Hematopoietic multipotent progenitor cell treated with erythropoietin and hydrocortisone succinate and interleukin-3 and kit ligand, for 4 days (in vitro differentiated cells): ENCODE results near the gene YAP1.

ENCODE experiments used
- DNase-seq: peaks from one replicate; pipeline ENCODE4 v3.0.0-alpha.2; 2015

YAP1 gene

DNA sequence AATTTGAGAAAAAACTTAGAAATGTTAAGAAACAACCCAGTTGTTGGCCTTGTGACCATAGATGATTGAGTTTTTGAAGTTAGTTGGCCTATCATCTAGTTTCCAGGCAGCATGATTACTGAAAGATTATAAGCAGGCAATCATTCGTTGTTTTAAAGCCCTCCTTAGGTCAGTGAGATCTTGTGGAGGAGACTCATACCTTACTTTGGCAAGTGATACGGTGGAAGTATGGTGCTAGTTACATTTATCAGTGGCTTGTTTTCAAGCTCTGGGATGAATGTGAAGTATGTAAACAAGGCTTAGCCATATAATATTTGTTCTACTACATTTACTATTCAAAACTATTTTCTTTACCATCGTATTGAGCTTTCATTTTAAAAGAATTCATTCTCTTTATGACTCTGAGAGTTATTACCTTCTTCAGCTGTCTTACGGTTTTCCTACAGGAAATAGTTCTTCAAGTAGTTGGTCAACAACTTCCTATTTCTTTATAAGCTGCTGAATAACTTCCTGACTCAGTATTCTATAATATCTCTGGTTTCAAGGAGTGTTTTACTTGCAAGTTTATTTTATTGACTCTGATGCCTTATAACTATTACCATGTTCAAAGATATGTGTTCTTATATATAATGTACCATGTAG, 7.3 kb downstream of the YAP1 start:
- DNase-seq: peak; percentile 3

DNA sequence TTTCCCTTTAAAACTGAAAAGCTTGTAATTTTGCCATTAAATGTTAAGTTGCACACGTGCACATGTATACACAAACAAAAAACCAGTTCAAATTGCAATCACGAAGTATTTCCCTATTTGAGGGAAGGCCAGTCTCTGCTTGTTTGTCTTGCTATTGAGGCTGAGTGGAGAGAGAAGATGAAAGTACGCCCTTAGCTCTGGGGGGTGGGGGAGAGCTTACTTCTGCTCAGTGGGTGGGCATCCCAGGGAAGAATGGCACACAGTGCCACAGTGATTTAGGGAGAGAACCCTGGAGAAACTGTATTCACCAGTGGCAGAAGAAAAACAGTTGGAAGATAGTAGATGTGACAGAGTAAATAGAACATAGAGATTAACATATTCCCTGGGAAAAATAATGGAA, 8.7 kb downstream of the YAP1 start:
- DNase-seq: no peak

- DNase-seq: no peak
Observed at GRCh38 chr11:102119997-102120396, 9.8 kb downstream of the YAP1 start.

DNA sequence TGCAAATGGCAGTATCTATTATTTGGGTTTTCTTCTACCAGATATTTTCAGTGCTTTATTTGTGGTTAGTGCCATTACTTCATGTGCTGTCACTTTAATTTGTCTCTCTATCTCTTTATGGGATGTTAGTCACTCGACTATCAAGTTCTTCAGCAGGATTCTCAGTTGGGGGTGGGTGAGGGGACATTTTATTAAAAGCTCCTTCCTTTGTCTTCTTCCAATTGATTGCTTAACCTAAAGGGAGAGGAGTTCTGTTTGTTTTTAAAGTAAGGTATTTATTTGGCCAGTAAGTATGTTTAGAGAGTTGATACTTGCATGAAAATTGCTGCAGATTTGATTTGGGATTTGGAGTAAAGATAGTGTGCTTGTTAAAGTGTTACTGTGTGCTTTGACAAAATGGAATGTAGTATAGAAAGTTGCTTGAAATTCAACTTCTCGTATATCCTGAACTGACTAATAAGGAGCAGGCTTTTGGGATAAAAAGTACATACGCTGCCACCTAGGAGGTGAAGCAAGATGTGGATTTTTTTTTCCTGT, 10.3 kb downstream of the YAP1 start:
- no peak for DNase-seq

- DNase-seq: no peak
Observed at GRCh38 chr11:102121329-102121728, 11.1 kb downstream of the YAP1 start.

DNA sequence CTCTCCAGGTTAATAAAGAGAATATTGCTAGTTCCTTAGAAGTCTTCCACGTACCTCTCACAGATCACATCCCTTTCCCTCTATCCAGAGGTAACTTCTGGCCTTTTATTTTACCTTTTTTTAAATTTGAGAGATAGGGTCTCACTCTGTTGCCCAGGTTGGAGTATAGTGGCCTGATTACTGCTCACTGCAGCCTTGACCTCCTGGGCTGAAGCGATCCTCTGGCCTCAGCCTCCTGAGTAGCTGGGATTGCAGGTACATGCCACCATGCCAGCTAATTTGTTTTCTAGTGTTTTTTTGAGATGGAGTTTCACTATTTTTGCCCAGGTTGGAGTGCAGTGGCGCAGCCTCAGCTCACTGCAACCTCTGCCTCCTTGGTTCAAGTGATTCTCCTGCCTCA, 24.4 kb downstream of the YAP1 start:
- no peak for DNase-seq

DNA sequence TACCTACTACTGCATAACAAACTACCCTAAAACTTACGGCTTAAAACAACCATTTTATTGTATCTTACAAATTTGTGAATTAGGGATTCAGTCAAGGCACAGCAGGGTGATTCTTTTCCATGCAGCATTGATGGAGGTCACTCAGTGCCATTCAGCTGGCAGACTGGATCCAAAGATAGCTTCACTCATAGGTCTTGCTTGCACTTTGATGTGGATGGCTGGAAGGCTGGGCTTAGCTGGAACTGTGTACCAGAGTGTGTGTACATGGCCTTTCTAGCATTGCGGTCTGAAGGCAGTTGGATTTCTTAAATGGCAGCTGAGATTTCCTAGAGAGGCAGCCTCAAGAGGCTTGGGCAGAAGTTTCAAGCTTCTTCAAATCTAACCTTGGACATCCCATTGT, 25.0 kb downstream of the YAP1 start:
- DNase-seq: no peak

- no peak for DNase-seq
Observed at GRCh38 chr11:102138223-102138622, 28.0 kb downstream of the YAP1 start.

DNA sequence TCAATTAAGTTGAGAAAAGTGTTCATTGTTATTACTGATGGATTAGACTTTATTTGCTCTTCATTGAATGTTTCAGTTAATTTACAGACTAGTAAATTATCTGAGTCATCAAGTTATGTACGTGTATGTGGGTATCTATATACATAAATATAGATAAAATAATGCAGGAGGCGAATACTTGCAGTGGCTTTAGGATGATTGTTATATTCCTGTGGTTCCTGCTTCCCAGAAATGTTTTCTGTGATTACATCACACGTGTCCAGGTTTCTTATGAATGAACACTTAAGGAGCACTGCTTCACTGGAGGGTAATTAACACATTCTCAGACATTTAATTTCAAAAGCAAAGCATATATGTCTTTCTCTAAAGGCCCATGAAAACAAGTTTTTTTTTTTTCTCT, 28.4 kb downstream of the YAP1 start:
- DNase-seq: no peak

- DNase-seq: no peak
Observed at GRCh38 chr11:102139081-102139498, 28.8 kb downstream of the YAP1 start.

- no peak for DNase-seq
Observed at GRCh38 chr11:102142333-102142732, 32.1 kb downstream of the YAP1 start.

GRCh38 chr11:102143867-102144266, 33.6 kb downstream of the YAP1 start:
- no peak for DNase-seq

DNA sequence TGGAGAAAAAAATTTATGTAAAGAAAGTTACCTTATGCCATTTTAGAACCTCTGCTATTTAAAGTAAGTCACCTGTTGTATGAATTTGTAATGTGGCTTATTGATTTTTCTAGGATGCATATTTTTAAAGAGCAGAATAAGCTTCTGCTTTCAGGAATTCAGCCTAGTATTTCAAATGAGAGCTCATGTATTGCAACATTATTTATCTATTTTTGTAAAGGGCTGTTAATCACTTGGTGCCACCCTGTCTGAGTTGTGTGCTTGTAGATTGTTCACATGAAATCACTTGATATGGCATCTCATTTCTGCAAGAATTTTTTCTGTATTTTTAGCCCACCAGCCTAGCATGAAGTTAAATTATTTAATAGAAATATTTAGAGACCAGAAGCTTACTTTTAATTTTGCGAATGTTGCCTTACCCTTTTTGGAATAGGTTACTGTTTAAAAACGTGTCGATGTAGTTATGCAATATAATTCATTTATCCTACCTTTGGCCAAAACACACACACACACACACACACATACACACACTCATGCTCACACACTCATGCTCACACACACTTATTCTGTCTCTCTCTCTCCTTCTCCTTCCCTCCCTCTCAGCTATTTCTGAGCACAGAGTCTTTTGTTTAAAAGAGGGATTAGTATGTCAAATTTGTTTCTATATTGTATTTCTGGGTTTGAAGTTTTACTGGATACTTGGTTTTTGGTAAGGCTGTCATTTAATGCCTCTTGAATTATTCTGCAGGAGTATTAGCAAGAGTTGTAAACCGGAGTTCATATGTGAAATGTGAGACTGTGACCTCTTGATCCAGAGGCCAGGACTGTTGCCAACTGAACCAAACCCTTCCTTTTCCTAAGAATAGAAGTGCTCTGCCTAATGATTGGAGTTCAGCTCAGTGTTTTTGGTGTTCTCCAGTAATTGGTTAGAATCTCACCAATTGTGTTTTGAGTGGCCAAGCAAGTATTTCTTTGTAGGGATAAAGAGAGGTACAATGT, 34.4 kb downstream of the YAP1 start:
- DNase-seq: no peak

GRCh38 chr11:102147015-102147414, 36.8 kb downstream of the YAP1 start:
- DNase-seq: no peak

DNA sequence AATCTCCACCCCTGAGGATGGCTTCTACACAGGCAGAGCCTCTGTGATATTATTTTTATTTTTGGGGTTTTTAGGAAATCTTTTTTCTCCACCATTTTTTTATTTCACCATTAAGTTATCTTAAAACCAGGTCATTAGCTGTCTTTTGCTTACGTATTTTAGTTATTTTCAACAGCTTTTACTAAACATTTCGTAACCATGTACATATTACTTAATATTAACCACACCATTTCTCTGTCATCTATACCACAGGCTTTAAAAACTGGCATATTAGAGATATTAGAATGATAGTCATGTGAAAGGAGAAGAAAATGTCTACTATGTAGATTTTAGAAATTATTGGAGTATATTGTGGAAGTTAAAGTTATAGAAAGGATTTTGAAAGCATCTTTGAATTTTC, 37.4 kb downstream of the YAP1 start:
- DNase-seq: no peak

DNA sequence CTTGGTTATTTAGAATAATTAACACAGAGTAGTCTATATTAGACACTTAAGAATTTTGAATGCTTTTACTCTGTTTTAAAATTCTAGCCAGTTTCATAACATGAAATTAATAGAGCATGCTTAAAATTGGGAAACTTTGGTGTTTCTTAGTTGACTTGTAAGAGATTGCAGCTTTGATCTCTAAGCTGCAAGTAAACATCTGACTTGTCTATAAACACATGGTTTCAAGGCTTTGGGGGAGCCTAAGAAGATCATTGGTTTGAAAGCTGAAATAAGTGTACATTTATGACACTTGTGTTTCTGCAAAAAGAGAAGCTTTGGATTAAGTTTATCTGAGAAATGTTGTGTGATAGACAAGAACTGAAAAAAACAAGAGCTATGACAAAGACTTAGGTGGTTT, 37.8 kb downstream of the YAP1 start:
- DNase-seq: no peak

- DNase-seq: no peak
Observed at GRCh38 chr11:102151784-102152525, 41.7 kb downstream of the YAP1 start.

DNA sequence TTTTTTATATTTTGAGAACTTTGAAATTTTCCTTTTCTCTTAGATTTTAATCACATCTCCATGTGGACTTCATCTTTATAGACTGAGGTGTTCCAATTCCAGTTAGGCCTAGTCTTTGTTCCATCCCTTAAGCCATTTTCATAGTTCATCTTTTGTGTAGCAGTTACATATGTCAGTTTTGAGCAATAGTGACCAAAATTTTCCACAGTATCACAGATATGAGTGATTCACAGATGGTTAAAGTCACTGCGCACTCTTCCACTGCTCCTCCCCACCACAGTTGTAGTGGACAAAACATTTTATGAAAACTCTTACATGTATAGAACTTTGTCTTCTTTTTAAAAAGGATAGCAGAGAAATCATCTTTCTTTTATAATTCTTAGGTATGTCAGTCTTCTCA, 42.8 kb downstream of the YAP1 start:
- no peak for DNase-seq

- DNase-seq: no peak
Observed at GRCh38 chr11:102154806-102155205, 44.6 kb downstream of the YAP1 start.

DNA sequence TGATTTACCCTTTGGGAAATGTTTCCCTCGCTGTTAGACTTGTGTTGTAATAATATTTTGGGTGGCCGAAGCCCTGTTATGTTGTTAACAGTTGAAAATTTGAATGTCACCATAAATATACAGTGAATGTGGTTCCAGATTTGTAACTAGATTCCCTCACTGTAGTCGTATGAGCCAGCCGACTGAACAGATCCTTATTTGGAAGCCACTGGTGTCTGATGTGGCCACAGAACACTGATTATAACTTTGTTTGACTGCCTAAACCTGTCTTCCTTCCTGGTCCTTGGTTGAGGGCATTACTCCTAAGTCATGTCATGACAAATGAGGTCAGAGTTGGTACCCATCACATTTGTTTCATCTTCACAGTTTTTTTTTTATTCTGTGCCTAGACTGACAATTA, 45.4 kb downstream of the YAP1 start:
- no peak for DNase-seq

DNA sequence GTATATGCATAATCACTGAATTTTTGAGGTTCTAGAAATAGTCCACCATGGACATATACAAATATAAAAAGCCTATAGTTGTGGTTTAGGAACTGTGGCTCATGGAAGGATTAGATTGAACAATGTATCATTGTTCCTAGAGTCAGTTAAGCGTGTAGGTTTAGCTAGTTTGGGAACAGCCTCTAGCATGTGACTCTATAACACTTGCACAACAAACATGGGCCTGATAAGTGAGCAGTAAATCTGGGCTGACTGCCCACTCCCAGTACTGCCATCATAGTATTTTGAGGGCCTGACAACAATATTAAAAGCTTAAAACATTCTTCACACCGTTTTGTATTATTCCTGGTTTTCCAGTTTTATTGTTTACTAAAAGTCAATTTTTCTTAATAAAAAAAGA, 47.0 kb downstream of the YAP1 start:
- no peak for DNase-seq

- no peak for DNase-seq
Observed at GRCh38 chr11:102158164-102158735, 48.0 kb downstream of the YAP1 start.

DNA sequence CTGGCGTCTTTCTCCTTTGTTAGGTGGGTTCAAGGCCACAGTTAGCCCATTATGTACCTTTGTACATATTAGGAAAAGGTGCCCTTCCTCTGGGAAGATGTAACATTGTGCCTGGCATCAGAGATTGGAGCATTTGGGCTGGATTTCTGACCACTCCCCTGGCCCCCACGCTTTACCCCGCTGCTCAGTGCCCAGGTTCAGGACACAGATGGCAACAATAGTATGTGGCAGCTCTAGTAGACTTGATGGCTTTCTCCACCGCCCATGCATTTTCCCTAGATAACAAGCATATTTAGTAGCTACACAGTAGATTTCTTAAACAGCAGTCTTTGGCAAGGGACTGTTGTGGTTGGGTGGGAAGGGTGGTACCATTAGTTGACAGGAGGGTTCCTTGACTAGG, 53.1 kb downstream of the YAP1 start:
- DNase-seq: no peak
